C4-2B (cell line): ENCODE measurements around the gene DNAJB4.

Experiments
- H3K27ac ChIP-seq: fragments of 450-650 bp; 2 replicates; pipeline ENCODE4 v1.5.1; 2017
- ZFX ChIP-seq: fragments of 450-650 bp; IDR thresholded peaks from 2 replicates; pipeline ENCODE4 v1.6.1; 2017
- TF ChIP-seq, protein P1 (sequence below): fragments of 450-650 bp; conservative IDR thresholded peaks from 2 replicates; pipeline ENCODE4 v1.5.1; 2017; ENCODE audit warnings: mild to moderate bottlenecking

DNAJB4 gene

DNA sequence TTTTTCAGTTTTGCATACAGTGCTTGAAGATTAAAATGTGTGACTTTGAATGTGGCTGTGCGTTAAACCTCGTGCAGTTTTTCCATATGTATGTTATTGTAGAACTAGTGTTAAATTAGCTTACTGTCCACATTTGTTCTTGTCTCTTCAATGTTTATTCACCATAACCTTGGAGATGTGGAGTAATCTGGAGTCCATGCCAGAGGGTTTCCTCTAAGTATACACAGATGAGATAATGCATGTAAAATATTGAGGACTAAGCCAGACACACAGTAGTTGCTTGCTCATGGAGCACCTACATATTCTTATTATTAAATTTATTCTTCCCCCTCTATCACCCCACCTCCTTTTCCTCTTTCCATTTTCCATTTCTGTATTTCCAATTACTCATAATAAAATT is 33.3 kb downstream of the DNAJB4 start:
- TF ChIP-seq ZFX = no peak
- TF ChIP-seq, protein P1, sequence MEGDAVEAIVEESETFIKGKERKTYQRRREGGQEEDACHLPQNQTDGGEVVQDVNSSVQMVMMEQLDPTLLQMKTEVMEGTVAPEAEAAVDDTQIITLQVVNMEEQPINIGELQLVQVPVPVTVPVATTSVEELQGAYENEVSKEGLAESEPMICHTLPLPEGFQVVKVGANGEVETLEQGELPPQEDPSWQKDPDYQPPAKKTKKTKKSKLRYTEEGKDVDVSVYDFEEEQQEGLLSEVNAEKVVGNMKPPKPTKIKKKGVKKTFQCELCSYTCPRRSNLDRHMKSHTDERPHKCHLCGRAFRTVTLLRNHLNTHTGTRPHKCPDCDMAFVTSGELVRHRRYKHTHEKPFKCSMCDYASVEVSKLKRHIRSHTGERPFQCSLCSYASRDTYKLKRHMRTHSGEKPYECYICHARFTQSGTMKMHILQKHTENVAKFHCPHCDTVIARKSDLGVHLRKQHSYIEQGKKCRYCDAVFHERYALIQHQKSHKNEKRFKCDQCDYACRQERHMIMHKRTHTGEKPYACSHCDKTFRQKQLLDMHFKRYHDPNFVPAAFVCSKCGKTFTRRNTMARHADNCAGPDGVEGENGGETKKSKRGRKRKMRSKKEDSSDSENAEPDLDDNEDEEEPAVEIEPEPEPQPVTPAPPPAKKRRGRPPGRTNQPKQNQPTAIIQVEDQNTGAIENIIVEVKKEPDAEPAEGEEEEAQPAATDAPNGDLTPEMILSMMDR = no peak

DNA sequence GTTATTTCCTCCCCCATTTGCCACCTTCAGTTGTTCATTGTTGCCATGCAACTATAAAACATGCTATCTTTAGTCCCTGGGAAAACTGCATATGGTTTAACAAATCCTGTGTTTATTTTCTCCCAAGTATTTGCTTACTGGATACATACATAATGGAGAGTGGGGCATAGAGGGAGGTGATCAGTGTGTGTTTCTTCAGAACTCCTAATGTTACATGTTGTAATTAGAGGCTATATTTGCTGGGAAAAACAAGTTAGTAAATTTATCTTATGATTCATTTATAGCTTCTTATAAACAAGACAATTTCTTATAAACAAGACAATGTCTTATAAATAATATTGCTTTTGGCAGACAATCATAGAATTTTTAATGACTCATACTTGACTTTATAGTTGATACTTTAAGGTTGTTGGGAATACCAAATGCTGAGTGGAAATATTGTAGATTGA is 33.8 kb downstream of the DNAJB4 start:
- H3K27ac ChIP-seq = no peak overlapping the region
- no peak for TF ChIP-seq ZFX
- TF ChIP-seq, protein P1 = no peak

More for the DNA sequence above, 33.3 kb downstream of the DNAJB4 start:
- no peak overlapping the region for H3K27ac ChIP-seq

DNA sequence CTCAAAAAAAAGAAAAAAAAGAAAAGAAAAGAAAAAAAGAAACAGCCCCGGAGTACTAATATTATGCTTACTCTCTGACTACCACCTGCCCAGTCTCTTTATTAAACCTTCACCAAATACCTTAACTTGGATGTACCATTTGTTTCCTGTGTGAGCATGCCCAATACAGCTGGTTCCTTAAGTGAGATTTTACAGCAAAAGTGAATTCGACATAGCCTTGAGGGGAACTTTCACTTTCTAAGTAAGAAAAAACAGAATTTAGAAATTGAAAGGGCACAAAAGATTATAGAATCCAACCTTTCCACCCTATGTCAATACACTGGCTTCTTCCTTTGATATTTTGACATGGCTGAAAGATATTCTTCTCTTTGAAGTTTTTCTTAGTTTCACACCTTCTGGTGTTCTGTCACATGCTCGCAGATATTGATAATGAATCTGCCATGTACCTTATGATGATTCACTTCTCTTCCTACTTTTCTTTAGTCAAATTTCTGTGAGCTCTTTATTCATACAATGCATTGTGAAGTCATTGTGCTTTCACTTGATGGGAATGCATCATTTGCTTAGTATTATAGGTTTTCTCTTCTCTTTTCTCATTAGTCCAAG is 35.8 kb downstream of the DNAJB4 start:
- TF ChIP-seq ZFX = no peak
- TF ChIP-seq, protein P1 = no peak
- H3K27ac ChIP-seq = no peak overlapping the region

DNA sequence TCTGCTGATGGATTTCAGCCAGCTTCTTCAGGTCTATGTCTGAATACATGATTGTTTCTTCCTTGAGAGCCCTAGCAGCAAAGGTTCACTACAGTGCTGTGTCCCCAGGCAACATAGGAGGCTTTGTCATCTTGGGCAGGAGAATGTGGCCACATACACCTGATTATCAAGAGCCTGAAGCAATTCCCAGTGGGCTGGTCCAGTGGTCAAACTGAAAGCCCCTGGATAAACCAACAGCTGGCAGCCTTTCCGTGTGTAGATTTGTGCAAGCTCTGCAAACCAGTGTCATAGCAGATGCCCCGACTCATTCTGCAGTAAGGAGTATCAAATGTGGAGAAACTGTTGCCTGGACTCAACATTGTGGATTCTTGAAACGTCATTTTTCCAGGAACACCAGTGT is 38.7 kb downstream of the DNAJB4 start:
- TF ChIP-seq, protein P1 = no peak
- no peak for TF ChIP-seq ZFX
- H3K27ac ChIP-seq = no peak overlapping the region

DNA sequence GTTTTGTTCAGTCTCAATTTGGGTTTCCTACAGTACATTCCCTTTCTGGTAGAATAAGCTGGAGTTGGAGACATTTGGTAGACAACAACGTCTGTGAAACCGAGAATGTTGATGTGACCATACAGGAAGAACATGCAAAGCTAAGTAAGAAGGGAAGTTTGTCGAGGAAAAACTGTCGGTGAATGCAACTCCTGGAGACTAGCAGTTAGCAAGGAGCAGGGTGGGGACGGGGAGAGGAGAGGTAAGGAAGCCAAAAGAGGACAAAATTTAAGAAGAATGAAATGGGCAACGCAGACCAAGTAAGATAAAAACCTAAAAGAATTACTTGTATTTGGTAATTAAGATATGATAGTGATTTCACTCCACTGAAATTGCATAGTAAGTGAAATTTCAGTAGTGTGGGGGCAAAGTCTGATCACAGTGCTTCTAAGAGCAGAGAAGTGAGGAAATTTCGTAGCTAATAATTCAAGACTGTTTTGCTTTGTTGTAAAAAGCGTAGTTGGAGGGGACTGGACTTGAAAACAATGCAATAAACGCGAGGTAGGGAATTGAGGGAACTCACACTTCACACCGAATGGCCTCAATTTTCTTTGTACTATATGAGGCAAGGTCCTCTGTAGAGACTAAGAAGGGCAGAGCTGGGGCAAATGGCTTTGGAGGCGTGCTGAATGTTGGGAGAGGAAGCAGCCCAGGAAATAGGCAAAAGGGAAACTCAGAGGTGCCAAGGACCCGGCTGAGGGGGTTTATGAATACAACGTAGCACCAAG is 40.2 kb downstream of the DNAJB4 start:
- no peak overlapping the region for H3K27ac ChIP-seq
- no peak for TF ChIP-seq ZFX
- TF ChIP-seq, protein P1 = no peak

DNA sequence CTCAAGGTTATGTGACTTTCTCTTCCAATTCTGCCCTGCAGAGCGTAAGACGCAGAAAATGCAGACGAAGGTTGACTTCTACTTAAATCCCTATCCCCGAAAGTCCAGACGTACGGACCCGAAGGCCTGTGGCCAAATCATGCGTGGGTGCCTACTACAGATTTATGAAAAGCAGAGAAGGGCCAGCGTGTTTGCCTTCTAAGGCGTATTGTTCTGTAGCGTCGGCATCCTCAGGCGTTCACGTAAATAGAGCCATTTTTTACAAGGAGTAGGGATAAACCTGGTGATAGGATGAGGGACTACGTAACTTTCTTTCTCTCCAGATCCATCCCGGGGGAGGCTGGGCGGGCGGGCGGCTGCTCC is 40.8 kb downstream of the DNAJB4 start:
- TF ChIP-seq ZFX = no peak
- TF ChIP-seq, protein P1 = no peak

More for the DNA sequence above, 40.8 kb downstream of the DNAJB4 start:
- no peak overlapping the region for H3K27ac ChIP-seq
